Kidney (tissue), 14 donors: ENCODE data around the gene SCCPDH. TPM values are rescaled to one million over a fixed set of nuclear protein-coding genes. Genes with fewer than 3 reads are reported as not detected.

Experiments
- DNase-seq, 5 donors: peaks; one replicate each; pipeline ENCODE4 v3.0.0-alpha.2; 2013 to 2020
- FAIRE-seq: peaks from 2 replicates; lab custom pipeline; 2012; peaks lifted over from hg19 to GRCh38; lab: Jason Lieb, UNC
- H3K27ac ChIP-seq, 2 donors: one replicate each; pipeline ENCODE4 v1.7.0; 2013; ENCODE audit warnings: low read depth in 2 of 2, low read length in 2 of 2, inconsistent platforms in 1 of 2
- H3K27me3 ChIP-seq: one replicate; pipeline ENCODE4 v1.7.1; 2013; ENCODE audit warnings: low read length, inconsistent platforms; ENCODE audit not compliant: control insufficient read depth, insufficient read depth
- H3K36me3 ChIP-seq, 3 donors: one replicate each; pipeline versions ENCODE4 v1.7.0 to v1.7.1; 2013; ENCODE audit warnings: low read length in 3 of 3, control low read depth in 1 of 3, inconsistent platforms in 1 of 3; ENCODE audit not compliant: insufficient read depth in 3 of 3, control insufficient read depth in 2 of 3
- H3K4me1 ChIP-seq, 3 donors: one replicate each; pipeline versions ENCODE4 v1.7.0 to v1.7.1; 2013; ENCODE audit warnings: low read length in 3 of 3, inconsistent platforms in 1 of 3, low read depth in 1 of 3; ENCODE audit not compliant: control insufficient read depth in 2 of 3, insufficient read depth in 2 of 3
- H3K4me3 ChIP-seq, 3 donors: one replicate each; pipeline versions ENCODE4 v1.7.0 to v1.8.1; 2013; ENCODE audit warnings: low read length in 3 of 3, control low read depth in 1 of 3, inconsistent platforms in 1 of 3
- H3K9ac ChIP-seq, 3 donors: one replicate each; pipeline versions ENCODE4 v1.7.0 to v1.7.1; 2013; ENCODE audit warnings: low read length in 3 of 3, control low read depth in 1 of 3, inconsistent platforms in 1 of 3
- H3K9me3 ChIP-seq, 3 donors: one replicate each; pipeline versions ENCODE4 v1.7.0 to v1.7.1; 2013; ENCODE audit warnings: low read length in 3 of 3, control low read depth in 1 of 3, inconsistent platforms in 1 of 3; ENCODE audit not compliant: control insufficient read depth in 2 of 3, insufficient read depth in 1 of 3
- CTCF ChIP-seq: IDR thresholded peaks from 3 replicates; pipeline ENCODE4 v1.5.1; 2012; ENCODE audit warnings: mild to moderate bottlenecking, moderate library complexity, borderline replicate concordance; ENCODE audit not compliant: insufficient read depth; ENCODE audit errors: extremely low read depth
- intact Hi-C: fragments of 100-400 bp; cut with DNase I; formaldehyde crosslinking; loops from one replicate; pipeline ENCODE4 v1.11.1; 2022
- polyA plus RNA-seq: library from polyadenylated mRNA; stranded (reverse); fragments of 350-450 nt; fragmentation: Illumina TruSeq; extraction: RNeasy Lipid Tissue Mini Kit (QIAGEN cat#74804); gene quantifications from one replicate; pipeline ENCODE4 v1.2.3, GENCODE V29; 2014; ENCODE audit warnings: low read depth, low replicate concordance; ENCODE audit not compliant: insufficient read depth
- total RNA-seq: library from RNA; stranded (reverse); fragmentation: NEBNext Ultra II Directional; extraction: Animal tissue kit (Norgen Biotek cat#: 25700); gene quantifications from one replicate; pipeline ENCODE4 v1.2.1, GENCODE V29; 2021
- donor health status: control.
- donor health status: control.
- donor health status: control.
- donor health status: control.
- donor health status: control.
- donor health status: DM: yes; HTN: yes; CAD: no.
- donor health status: Normal renal cell carcinoma (clear cell type).

SCCPDH gene
- total and polyA plus RNA-seq, 2 donors from 2014 or later = 37.2 to 48.6 TPM

GRCh38 chr1:246748867-246749266 is 24.7 kb downstream of the SCCPDH start:
- no peak for TF ChIP-seq CTCF
- FAIRE-seq (no peak), DNase-seq (peak in 2 of 5 donors; percentile 21 to 86)
- intact Hi-C loops = no loop called here
- no peak overlapping the region for H3K27ac ChIP-seq
- H3K9me3 ChIP-seq = no peaks in the 10 kb centered on the region
- no peak overlapping the region for H3K4me3 ChIP-seq
- H3K27me3 ChIP-seq = no peaks in the 10 kb centered on the region
- no peak overlapping the region for H3K9ac ChIP-seq
- peaks cover 0 to 2% (median 0%) of the 10 kb centered on the region in 3 donors for H3K4me1 ChIP-seq
- peaks cover 0 to 2% (median 0%) of the 10 kb centered on the region in 3 donors for H3K36me3 ChIP-seq

DNA sequence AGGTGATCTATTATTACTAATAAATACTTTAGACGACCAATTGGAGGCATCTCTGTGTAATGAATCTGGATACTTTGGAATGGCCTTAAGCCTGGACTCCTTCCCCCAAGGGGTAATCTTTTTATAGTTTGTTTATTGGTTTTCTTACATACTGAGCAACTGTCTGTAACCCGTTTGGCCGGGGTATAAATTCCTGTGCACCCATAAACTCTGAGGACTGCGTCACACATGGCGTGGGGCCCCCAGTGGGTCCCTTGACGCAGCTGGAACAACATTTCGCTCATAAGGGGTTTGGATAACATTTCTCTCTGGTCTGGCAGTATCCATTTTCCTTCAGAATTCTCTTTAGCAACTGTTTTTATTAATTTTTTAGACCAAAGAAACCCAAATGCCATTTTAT is 26.5 kb downstream of the SCCPDH start:
- Histone ChIP-seq H3K27me3 (no peaks in the 10 kb centered on the region), H3K9ac (no peak overlapping the region), H3K36me3 (no peaks in the 10 kb centered on the region), H3K9me3 (no peaks in the 10 kb centered on the region), H3K4me3 (no peak overlapping the region), H3K27ac (no peak overlapping the region), H3K4me1 (peaks cover 0 to 2% (median 0%) of the 10 kb centered on the region in 3 donors)
- intact Hi-C loops = no loop called here
- DNase-seq = no peak
- no peak for TF ChIP-seq CTCF
- no peak for FAIRE-seq

GRCh38 chr1:246753670-246754535 is 29.7 kb downstream of the SCCPDH start:
- intact Hi-C loops = no loop called here
- peak in 4 of 5 donors; percentile 84 to 85 (median 84) for DNase-seq
- Histone ChIP-seq H3K36me3 (no peaks in the 10 kb centered on the region), H3K27ac (no peak overlapping the region), H3K27me3 (no peaks in the 10 kb centered on the region), H3K4me1 (no peaks in the 10 kb centered on the region), H3K9me3 (no peaks in the 10 kb centered on the region), H3K4me3 (no peak overlapping the region), H3K9ac (no peak overlapping the region)
- TF ChIP-seq CTCF = peak; percentile 74
- no peak for FAIRE-seq
